NCI-H128 (cell line): ENCODE data around the gene UBIAD1.
"Not testable (repeated sequence)": the region's sequence is repeated elsewhere in the genome, so short reads cannot be mapped to it uniquely, and the experiment has no call there.

Experiments
- DNase-seq: peaks from one replicate; lab custom pipeline; 2025; ENCODE audit not compliant: unreplicated experiment; lab: John Stamatoyannopoulos, UW

Gene UBIAD1, protein sequence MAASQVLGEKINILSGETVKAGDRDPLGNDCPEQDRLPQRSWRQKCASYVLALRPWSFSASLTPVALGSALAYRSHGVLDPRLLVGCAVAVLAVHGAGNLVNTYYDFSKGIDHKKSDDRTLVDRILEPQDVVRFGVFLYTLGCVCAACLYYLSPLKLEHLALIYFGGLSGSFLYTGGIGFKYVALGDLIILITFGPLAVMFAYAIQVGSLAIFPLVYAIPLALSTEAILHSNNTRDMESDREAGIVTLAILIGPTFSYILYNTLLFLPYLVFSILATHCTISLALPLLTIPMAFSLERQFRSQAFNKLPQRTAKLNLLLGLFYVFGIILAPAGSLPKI

DNA sequence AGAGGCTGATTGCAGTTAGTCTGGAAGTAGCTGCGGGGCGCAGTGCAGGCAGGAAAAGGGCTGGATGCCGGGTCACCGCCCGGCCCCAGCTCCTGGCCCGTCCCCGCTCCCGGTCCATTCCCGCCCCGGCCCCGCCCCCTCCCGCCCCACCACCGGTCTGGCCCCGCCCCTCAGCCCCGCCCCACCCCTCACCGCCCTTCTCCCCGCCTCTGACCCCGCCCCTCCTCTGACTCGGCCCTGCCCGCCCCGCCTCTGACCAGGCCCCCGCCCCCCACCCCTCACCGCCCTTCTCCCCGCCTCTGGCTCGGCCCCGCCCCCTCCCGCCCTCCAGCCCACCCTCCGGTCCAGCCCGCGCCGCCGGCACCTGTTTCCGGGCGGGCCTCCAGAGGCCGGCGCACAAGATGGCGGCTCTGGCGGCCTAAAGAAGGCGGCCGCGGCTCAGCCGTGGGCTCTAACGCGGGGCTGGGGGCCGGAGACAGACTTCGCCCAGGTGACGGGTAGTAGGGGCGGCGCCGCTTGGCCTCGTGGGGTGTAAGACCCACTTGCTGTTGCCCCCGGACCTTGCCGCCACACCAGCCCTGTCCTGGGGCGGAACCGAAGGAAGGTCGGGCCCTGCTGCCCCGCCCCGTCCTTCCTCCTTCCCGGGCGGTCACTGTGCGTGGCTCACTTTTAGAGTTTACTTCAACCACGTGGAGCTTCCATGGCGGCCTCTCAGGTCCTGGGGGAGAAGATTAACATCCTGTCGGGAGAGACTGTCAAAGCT, at the start of gene UBIAD1:
TSS of gene UBIAD1 (plus strand) at position 367 of the 763 bp plus-strand sequence. CDS start at position 701, 334 bp downstream.
- DNase-seq: peak; percentile 68

DNA sequence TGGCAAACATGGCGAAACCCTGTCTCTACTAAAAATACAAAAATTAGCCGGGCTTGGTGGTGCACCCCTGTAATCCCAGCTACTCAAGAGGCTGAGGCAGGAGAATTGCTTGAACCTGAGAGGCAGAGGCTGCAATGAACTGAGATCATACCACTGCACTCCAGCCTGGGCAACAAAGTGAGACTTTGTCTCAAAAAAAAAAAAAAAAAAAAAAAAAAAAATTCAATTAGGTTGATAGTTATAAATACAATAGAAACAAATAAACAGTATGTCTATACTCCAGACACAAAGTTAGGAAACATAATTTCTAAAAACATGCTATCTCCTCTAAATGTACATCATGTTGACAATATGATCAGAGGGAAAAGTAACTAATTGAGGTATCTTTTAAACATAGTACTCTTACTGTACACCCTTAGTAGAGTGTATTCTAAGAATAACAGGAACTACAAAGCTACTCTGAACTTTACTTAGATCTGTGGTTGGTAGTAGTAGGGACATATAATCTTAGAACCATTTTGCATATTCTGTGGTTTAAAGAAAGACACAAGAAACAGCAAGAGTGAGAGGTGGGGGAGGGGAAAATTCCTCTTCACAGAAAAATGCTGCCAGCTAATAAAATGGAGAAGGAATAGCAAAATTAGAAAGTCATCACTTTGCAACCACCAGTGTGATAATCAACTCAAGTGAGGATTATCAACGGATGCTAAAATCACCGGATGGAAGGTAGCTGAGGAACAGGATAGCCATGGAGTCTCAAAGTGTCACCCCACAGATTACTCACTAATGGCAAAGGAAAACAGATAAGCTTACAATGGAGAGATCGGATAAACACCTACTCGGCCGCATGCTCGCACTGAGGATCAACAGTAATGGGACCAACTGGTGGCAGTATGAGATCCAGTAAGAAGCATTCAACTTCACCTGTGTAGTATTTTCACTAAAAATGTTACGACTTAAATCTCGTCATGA, 45.6 kb upstream of the UBIAD1 start:
- no peak for DNase-seq

DNA sequence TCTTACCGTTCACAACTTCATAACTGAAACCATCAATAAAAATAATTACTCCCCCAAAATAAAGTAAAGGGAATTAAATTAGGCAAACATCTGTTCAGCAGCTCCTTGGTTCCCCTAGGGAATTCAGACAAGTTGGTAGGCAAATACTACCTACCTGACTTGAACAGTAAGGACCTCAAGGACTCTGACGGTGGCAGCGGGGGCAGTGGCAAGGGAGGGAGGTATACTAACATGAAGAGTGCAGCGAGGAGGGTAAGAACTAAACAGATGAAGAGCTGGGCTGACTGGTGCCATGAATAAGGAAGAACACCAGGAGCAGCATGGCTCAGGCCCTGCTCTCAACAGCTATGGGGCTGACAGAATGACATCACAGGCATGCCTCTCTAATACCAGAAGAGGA, 43.8 kb upstream of the UBIAD1 start:
- DNase-seq: no peak

DNA sequence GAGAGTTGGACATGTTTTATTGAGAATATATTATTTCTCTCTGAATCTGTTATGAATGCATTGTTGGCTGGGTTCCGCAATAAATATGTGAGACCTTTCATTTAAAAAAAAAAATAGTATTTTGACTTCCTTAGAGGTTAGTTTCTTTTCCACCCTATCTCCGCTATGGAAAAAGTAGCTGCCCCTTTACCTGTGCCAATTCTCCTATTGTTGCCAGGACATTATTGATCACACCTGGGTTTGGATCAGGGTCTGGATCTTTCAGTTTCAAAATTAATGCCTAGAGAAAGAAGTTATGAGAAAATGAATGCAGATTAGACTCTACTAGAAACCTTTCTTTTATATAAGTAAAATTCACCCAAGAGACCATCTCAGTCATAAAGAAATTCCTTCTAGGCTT, 39.8 kb upstream of the UBIAD1 start:
- DNase-seq: no peak

DNA sequence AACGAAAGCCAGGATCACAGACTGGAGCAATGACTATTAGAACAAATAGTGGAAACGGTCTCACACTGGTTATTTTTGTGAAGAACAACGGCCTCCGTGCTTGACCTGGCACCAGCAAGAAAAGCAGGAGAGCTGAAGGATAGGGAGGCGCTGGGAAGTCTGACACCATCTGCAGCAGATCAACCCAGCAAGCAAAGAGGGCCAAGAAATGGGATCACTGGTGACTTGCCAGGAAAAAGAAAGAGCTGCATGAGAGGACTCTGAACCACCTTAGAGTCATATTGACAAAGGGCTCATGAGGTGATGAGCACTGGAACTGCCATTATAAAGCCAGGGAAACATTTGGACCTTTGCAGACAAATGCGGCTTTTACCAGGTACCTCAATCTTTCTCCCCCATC, 35.6 kb upstream of the UBIAD1 start:
- DNase-seq: no peak

DNA sequence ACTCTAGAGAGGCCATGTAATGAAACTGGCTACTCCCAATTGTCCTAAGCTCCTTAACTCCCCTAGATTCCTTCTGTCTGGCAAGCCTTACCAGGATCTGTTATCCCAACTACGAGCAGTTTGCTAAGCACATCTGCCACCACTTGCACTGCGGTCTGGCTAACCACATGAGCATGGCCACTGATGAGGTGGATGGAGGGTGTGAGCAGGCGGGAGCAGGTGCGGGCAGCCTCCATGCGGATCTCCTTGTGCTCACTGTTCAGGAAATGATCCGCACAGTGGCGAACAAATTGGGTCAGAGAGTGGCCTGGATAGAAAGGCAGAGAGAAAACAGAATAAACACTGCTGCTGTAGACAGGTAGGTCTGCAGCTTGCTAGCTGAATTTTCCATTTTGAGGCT, 34.7 kb upstream of the UBIAD1 start:
- DNase-seq: no peak

DNA sequence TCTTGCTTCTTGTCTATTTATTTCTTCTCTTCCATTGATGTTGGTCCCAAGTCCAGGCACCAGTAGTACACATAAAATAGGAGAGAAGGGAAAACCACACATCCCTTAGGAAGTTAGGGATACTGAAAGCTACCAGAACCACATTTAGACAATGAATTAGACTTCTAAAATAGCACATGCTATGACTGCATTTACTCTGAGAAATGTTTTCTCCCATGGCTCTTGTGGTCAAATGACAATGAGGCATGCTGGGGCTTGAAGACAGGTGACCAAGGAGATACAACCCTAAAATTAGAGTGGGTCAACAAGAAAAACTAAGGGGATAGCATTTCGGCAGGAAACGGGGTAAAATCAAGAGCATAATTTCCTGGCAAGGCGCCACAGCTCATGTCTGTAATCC, 27.8 kb upstream of the UBIAD1 start:
- DNase-seq: no peak

DNA sequence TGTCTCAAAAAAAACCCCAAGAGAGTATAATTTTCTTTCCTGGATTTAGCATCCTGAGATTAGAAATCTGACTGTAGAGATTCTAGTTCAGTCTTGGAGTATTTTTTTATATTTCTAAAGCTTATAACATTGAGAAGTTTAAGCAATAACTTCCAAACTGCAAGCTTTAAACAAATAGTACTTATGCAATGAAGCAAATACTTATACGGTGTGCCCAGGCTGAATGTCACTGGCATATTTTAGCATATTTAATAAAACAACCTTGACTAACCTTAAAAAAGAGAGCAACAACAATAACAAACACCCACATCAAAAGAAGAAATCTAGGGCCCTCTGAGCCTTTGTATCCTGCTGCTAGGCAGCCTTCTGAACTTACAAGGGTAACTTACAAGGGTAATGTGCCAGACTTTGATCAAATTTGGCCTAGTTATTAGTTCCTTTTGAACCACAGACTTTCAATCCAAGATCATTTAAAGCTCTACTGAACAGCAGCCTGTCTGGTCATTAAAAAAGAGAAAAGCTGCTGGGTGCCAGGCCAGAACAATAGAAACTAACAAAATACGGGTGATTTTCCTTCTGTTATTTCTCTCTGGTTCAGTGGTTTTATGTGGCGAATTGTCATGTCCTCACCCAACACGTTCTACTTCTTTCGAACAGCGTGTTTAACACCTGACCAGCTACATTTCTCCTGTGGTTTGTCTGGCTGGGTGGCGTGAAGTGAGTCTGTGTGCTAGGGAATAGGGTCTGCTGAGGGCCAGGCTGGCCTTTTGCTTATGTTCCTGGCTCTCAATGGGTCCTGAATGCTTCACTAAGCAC, 26.9 kb upstream of the UBIAD1 start:
- DNase-seq: no peak

DNA sequence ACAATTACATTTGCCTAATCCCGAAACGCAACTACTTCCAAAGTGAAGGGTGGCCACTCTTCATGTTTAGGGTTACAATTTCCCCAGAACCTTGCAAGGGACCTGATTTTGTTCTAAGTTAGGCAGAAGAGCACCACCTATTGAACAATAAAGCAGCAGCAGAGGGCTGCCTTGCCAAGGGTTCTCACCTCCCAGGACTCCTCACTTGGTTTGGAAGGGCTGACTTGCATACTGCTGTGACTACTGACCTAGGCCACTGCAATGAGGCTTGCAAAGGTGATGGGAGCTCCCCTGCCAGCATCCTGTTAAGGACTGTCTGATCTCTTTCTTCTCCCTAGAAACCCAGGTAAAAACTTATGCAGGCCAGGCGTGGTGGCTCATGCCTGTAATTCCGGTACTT, 24.8 kb upstream of the UBIAD1 start:
- DNase-seq: no peak

DNA sequence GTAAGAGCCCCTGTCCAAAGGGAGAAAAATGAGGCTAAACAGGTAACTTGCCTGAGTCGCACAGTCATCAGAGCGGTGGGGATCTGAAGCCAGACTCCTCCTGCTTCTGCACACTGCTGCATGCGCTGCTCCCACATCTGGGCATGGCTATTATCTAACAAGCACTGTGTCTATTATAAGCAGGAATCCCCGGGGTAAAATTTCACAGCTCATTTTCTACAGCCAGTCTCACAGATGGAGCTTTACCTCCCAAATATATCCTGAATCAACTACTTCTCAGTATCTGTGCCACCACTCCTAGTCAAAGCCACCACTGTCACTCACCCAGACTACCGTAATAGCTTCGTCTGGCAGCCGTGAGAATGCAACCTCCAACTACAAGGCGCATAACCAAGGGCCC, 20.5 kb upstream of the UBIAD1 start:
- no peak for DNase-seq

DNA sequence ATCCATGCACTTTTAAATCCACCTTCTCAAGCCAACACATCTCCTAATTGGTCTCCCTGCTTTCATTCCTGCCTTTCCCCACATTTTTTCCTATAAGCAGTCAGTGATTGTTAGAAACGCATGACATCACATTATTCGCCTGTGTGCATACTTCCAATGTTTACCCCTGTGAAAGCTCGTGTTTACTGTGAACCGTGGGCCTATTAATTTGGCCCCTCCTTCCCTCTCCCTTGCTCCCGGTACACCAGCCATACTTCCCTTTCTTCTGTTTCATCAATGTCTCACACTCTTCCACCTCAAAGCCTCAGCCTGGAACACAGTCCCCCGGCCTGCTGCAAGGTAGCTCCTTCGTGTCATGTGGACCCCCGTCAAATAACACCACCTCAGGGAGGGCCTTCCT, 19.8 kb upstream of the UBIAD1 start:
- no peak for DNase-seq

DNA sequence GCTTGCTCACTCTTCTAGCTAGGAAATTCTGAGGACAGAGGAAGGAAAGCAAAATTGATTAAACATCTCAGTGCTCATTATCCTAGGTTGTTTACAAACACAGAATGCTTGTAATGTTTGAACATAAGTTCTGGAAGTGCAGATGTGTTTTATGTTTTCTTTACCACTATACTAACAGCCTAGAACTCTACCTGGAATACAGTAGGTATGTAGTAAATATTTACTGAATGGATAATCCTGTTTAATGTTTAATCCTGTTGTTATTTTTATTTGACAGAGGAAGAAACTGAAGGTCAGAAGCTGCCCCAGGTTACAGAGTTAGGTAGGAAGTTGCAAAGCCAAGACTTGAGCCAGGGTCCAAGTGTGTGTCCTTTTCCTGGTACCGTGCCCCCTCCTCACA, 16.7 kb upstream of the UBIAD1 start:
- no peak for DNase-seq

DNA sequence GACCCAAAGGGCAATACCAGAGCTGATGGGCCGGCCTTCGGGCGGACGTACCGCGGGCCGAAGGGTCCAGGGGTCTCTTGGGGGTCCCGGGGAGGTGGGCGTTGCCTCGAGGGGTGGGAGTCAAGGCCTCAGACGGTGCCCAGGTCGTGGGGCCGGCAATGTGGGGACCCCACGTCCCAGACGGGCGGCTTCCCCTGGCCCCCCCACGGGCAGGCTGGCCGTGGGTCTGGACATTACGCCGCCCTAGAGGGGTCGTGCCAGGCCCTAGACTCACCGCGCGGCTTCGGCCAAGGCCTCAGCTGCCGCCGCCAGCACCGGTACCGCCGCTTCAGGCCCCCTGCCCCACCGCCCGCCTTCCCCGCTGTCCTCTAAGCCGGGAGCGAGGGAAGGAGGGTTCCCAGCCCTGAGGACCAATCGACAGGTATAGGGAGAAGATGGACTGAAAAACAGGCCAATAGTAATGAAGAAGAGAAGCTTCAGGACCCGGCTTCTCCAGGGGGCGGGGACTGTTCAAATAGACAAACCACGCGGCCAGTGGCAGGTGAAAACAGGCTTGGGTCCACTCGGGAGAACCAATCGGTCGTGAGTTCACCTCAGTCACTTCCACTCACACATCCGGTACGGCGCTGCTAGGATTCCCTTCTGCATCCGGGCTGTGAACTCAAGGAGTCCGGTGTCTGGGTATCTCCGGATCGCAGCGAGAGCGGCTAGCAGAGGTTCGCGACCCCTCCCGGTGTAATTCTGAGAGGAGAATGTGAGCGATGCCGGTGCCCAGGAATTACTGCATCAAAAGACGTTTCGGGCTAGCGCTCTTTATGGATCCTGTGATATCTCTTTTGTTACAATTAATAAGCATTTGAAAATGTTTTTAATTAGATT, 10.6 kb upstream of the UBIAD1 start, which contains the start of gene MTOR:
TSS of gene MTOR (minus strand) at position 381 of the 879 bp plus-strand sequence. CDS start 3,142 bp downstream, outside the sequence.
- DNase-seq: peak; percentile 100

DNA sequence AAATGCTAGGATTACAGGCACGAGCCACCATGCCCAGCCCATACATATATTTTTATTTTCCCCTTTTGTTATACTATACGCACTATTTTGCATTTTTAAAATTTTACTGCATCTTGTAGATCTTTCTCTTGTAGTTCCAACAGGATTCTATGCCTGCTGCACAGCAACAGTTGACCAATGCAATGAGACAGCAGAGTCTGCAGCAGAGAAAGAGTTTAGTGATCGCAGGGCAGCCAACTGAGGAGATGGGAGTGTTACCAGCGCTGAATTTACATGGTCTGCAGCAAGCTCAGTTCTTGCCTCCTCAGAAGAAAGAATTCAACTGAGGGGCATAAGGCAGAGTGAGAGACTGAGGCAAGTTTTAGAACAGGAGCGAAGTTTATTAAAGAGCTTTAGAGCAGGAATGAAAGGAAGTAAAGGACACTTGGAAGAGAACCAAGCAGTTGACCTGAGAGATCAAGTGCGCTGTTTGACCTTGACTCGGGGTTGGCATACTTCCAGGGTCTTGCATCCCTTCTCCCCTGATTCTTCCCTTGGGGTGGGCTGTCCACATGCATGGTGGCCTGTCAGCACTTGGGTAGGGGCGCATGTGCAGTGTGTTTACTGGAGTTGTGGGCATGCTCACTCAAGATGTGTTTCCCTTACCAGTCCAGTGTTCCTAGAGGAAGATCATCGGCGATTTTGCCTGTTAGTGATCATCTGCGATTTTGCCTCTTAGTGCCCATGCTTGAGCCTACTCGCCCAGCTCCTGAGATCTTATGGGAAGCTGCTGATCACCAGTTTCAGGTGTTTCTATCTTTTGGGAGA, 6.5 kb upstream of the UBIAD1 start:
- no peak for DNase-seq

DNA sequence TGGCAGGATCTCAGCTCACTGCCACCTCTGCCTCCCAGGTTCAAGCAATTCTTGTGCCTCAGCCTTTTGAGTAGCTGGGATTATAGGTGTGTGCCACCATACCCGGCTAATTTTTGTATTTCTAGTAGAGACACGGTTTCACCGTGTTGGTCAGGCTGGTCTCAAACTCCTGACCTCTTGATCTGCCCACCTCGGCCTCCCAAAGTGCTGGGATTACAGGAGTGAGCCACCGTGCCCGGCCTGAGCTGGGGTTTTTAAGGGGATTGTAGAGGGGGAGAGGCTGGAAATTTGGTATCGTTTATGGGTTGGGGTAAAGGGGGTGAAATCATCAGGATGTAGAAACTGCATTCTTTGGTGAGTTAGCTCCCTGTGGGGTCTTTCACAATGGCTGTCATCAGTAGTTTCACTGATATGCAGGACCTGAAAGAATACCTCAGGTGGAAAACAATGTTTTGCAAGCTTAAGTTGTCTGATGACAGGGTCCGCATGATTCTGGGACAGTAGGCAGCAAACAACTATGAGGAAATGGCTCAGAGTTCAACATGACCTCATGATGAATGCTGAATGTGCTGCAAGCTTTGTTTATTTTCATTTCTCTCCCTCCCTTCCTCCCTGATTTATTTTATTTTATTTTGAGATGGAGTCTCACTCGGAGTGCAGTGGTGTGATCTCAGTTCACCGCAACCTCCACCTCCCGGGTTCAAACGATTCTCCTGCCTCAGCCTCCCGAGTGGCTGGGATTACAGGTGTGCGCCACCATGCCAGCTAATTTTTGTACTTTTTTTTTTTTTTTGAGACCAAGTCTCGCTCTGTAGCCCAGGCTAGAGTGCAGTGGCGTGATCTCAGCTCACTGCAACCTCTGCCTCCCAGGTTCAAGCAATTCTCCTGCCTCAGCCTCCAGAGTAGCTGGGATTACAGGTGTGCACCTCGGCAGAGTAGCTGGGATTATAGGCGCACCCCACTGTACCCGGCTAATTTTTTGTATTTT, 5.4 kb upstream of the UBIAD1 start:
- not testable (repeated sequence) for DNase-seq

DNA sequence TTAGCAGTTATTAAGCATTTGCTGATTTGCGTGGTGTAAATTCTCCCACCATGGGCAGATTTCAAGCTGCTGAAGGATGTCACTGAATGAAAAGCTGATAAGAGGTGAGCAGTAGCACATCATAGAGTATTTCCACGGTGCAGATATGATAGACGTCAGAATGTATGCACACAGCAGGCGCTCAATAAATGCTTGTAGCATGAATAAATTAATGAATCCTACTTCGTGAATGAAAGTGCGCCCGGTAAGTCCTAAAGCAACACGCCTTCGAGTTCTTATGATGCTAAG, 510 bp upstream of the UBIAD1 start:
- no peak for DNase-seq

DNA sequence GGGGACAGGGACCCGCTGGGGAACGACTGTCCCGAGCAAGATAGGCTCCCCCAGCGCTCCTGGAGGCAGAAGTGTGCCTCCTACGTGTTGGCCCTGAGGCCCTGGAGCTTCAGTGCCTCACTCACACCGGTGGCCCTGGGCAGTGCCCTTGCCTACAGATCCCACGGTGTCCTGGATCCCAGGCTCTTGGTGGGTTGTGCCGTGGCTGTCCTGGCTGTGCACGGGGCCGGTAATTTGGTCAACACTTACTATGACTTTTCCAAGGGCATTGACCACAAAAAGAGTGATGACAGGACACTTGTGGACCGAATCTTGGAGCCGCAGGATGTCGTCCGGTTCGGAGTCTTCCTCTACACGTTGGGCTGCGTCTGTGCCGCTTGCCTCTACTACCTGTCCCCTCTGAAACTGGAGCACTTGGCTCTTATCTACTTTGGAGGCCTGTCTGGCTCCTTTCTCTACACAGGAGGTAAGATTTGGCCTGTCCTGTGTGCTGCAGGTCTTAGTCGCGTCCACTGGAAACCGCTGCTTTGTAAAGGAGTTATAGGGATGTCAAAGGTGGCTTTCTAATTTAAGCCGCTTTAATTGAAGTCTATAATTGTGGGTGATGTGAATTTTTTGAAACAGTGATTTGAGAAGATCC, 717 bp downstream of the UBIAD1 start:
- no peak for DNase-seq
